Trophoblast cell (in vitro differentiated cells and primary cell): ENCODE measurements around the gene ZMYND19.
"Not testable (repeated sequence)": the region's sequence is repeated elsewhere in the genome, so short reads cannot be mapped to it uniquely, and the experiment has no call there.

Experiments used
- DNase-seq, 2 donors: peaks; one replicate each; pipeline ENCODE4 v3.0.0-alpha.2; 2016
- H2AFZ ChIP-seq: 2 replicates; pipeline ENCODE4 v1.6.1; 2013; ENCODE audit warnings: low read length, moderate library complexity, mild to moderate bottlenecking; ENCODE audit not compliant: insufficient read depth, poor library complexity
- H2AK5ac ChIP-seq: 2 replicates; pipeline ENCODE4 v1.6.1; 2013; ENCODE audit warnings: mild to moderate bottlenecking, low read length
- H2BK120ac ChIP-seq: 2 replicates; pipeline ENCODE4 v1.6.1; 2013; ENCODE audit warnings: low read length, mild to moderate bottlenecking, moderate library complexity; ENCODE audit not compliant: insufficient read depth, poor library complexity
- H2BK12ac ChIP-seq: 2 replicates; pipeline ENCODE4 v1.6.1; 2013; ENCODE audit warnings: mild to moderate bottlenecking, low read length, moderate library complexity
- H2BK5ac ChIP-seq: 2 replicates; pipeline ENCODE4 v1.6.1; 2013; ENCODE audit warnings: low read length, low read depth, moderate library complexity, mild to moderate bottlenecking; ENCODE audit not compliant: poor library complexity
- H3K14ac ChIP-seq: 2 replicates; pipeline ENCODE4 v1.6.1; 2013; ENCODE audit warnings: mild to moderate bottlenecking, low read length
- H3K18ac ChIP-seq: 2 replicates; pipeline ENCODE4 v1.6.1; 2013; ENCODE audit warnings: mild to moderate bottlenecking, low read length
- H3K23ac ChIP-seq: 2 replicates; pipeline ENCODE4 v1.6.1; 2013; ENCODE audit warnings: low read length
- H3K27ac ChIP-seq: 2 replicates; pipeline ENCODE4 v1.5.1; 2013; ENCODE audit warnings: low read depth, mild to moderate bottlenecking, inconsistent platforms, low read length, moderate library complexity
- H3K27me3 ChIP-seq: 2 replicates; pipeline ENCODE4 v1.6.1; 2013; ENCODE audit warnings: inconsistent platforms, mild to moderate bottlenecking, low read length, moderate library complexity; ENCODE audit not compliant: insufficient read depth
- H3K36me3 ChIP-seq, 2 experiments: 1 replicate in 1 of 2; 2 replicates in 1 of 2; pipeline ENCODE4 v1.6.1; 2013; ENCODE audit warnings: low read length in 2 of 2, mild to moderate bottlenecking in 2 of 2, moderate library complexity in 1 of 2; ENCODE audit not compliant: insufficient read depth in 2 of 2, control insufficient read depth in 1 of 2
- H3K4ac ChIP-seq: 2 replicates; pipeline ENCODE4 v1.6.1; 2013; ENCODE audit warnings: low read depth, mild to moderate bottlenecking, low read length, moderate library complexity
- H3K4me1 ChIP-seq, 2 experiments: 1 replicate in 1 of 2; 2 replicates in 1 of 2; pipeline ENCODE4 v1.6.1; 2013; ENCODE audit warnings: low read length in 2 of 2, mild to moderate bottlenecking in 2 of 2, moderate library complexity in 1 of 2; ENCODE audit not compliant: insufficient read depth in 2 of 2, control insufficient read depth in 1 of 2
- H3K4me2 ChIP-seq: 2 replicates; pipeline ENCODE4 v1.6.1; 2013; ENCODE audit warnings: inconsistent platforms, mild to moderate bottlenecking, low read length, moderate library complexity
- H3K4me3 ChIP-seq: 2 replicates; pipeline ENCODE4 v1.5.1; 2013; ENCODE audit warnings: mild to moderate bottlenecking, low read depth, low read length, inconsistent platforms
- H3K79me1 ChIP-seq: one replicate; pipeline ENCODE4 v1.6.1; 2013; ENCODE audit warnings: low read length
- H3K79me2 ChIP-seq: 2 replicates; pipeline ENCODE4 v1.6.1; 2013; ENCODE audit warnings: low read length, mild to moderate bottlenecking; ENCODE audit not compliant: control insufficient read depth, insufficient read depth, poor library complexity
- H3K9ac ChIP-seq: 2 replicates; pipeline ENCODE4 v1.6.1; 2013; ENCODE audit warnings: mild to moderate bottlenecking, low read length
- H3K9me3 ChIP-seq: 2 replicates; pipeline ENCODE4 v1.6.1; 2013; ENCODE audit warnings: low read depth, mild to moderate bottlenecking, control low read depth, inconsistent platforms, low read length; ENCODE audit not compliant: insufficient read depth
- H4K12ac ChIP-seq: 2 replicates; pipeline ENCODE4 v1.6.1; 2013; ENCODE audit warnings: low read depth, mild to moderate bottlenecking, low read length, moderate library complexity
- H4K8ac ChIP-seq: 2 replicates; pipeline ENCODE4 v1.6.1; 2013; ENCODE audit warnings: low read depth, mild to moderate bottlenecking, low read length, moderate library complexity
- H4K91ac ChIP-seq: one replicate; pipeline ENCODE4 v1.6.1; 2013; ENCODE audit warnings: low read depth, mild to moderate bottlenecking, low read length, moderate library complexity
- WGBS: extraction: QIAGEN DNeasy Blood & Tissue Kit; methylation state at CpG from one replicate; pipeline ENCODE4 v1.1.7; 2013; ENCODE audit warnings: missing lambda C conversion rate; ENCODE audit not compliant: insufficient read length, insufficient coverage; ENCODE audit errors: extremely low coverage; 5-methylcytosine and 5-hydroxymethylcytosine counted together

The ZMYND19 gene

DNA sequence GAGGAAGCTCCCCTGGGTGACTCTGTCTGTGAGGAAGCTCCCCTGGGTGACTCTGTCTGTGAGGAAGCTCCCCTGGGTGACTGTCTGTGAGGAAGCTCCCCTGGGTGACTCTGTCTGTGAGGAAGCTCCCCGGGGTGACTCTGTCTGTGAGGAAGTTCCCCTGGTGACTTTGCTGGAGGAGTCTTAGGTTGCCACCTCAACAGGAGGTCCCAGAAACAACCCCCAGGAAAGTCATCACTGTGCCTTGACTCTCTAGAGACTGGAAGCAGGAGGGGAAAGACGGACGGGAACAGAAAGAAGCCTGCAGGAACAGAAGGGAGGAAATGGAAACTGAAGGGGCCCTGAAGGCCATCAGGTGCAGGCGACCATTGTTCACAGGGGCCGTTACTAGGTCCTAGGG is 21.9 kb downstream of the ZMYND19 start:
- not testable (repeated sequence) for H2BK120ac ChIP-seq, H4K12ac ChIP-seq, H3K23ac ChIP-seq, H3K4me1 ChIP-seq, DNase-seq, H3K4me2 ChIP-seq, H3K9ac ChIP-seq, H3K9me3 ChIP-seq, H3K18ac ChIP-seq, H2AFZ ChIP-seq, H2AK5ac ChIP-seq, H3K79me1 ChIP-seq, H3K27me3 ChIP-seq, H3K14ac ChIP-seq, H2BK12ac ChIP-seq, H4K8ac ChIP-seq, H4K91ac ChIP-seq, H3K4ac ChIP-seq, H2BK5ac ChIP-seq, H3K79me2 ChIP-seq, H3K27ac ChIP-seq, H3K4me3 ChIP-seq
- peaks cover 28 to 41% of the 10 kb centered on the region in 2 experiments for H3K36me3 ChIP-seq
- no CpG with 5 or more reads among the region's 5 CpGs for WGBS

DNA sequence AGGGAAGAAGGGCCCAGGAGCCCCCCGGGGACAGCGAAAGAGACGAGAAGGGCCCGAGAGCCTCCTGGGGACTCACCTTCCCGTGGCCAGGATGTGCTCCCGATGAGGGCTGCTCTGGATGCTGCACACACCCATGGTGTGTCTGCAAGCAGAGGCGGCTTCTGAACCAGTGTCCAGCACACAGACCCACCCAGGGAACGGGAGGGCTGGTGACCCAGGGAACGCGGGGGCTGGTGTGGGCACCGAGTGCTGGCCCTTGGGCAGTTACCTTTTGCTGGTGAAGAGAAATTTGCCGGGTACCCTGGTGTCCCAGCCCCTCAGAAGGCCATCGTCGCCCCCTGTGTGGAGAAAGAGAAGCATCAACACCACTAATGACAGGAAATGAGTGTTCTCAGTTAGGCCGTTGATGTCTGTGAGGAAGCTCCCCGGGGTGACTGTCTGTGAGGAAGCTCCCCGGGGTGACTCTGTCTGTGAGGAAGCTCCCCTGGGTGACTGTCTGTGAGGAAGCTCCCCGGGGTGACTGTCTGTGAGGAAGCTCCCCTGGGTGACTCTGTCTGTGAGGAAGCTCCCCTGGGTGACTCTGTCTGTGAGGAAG is 25.4 kb downstream of the ZMYND19 start:
- Histone ChIP-seq H3K79me2 (no peaks in the 10 kb centered on the region), H4K91ac (no peak overlapping the region), H3K9ac (no peak overlapping the region), H3K27me3 (no peaks in the 10 kb centered on the region), H4K8ac (no peak overlapping the region), H3K27ac (no peak overlapping the region), H2AK5ac (no peak overlapping the region), H3K4me2 (no peak overlapping the region), H2BK120ac (no peak overlapping the region), H2BK5ac (no peak overlapping the region), H3K18ac (no peak overlapping the region), H2AFZ (no peak overlapping the region), H3K4ac (no peak overlapping the region), H4K12ac (no peak overlapping the region), H3K9me3 (peaks cover 5% of the 10 kb centered on the region), H3K79me1 (no peaks in the 10 kb centered on the region), H3K14ac (no peak overlapping the region), H3K23ac (no peak overlapping the region), H2BK12ac (no peak overlapping the region), H3K4me1 (no peaks in the 10 kb centered on the region), H3K36me3 (peaks cover 28 to 36% of the 10 kb centered on the region in 2 experiments), H3K4me3 (no peak overlapping the region)
- DNase-seq, result no peak
- WGBS, result no CpG with 5 or more reads among the region's 18 CpGs

DNA sequence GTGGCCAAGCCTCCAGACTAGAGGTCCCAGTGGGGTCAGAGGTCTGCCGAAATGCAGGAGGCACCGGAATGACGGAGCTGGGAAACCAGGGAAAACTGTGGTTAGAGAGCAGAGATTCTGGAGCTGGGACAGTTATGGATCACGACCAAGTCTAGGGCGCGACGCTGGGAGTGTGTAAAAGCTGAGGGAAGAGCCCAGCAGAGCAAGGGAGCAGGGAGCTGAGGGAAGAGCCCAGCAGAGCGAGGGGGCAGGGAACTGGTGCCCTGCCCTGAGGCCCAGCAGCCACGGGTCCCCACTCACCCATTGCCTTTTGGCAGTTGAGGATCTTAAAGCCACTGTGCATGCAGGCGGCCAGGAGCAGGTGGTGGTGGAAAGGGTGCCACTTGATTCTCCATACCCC is 26.2 kb downstream of the ZMYND19 start:
- Histone ChIP-seq H3K4me2 (no peak overlapping the region), H3K4me1 (no peaks in the 10 kb centered on the region), H4K8ac (no peak overlapping the region), H3K4ac (no peak overlapping the region), H2AFZ (no peak overlapping the region), H3K4me3 (no peak overlapping the region), H3K18ac (no peak overlapping the region), H3K9ac (no peak overlapping the region), H3K14ac (no peak overlapping the region), H3K79me2 (no peaks in the 10 kb centered on the region), H4K91ac (no peak overlapping the region), H3K23ac (no peak overlapping the region), H3K27ac (no peak overlapping the region), H2BK12ac (no peak overlapping the region), H2BK120ac (no peak overlapping the region), H4K12ac (no peak overlapping the region), H2BK5ac (no peak overlapping the region), H3K36me3 (peaks cover 28 to 36% of the 10 kb centered on the region in 2 experiments), H3K79me1 (no peaks in the 10 kb centered on the region), H3K27me3 (no peaks in the 10 kb centered on the region), H2AK5ac (no peak overlapping the region), H3K9me3 (peaks cover 2% of the 10 kb centered on the region)
- DNase-seq, result no peak
- no CpG with 5 or more reads among the region's 10 CpGs for whole genome bisulfite sequencing

- Histone ChIP-seq H3K4ac (no peak overlapping the region), H3K23ac (no peak overlapping the region), H2AK5ac (no peak overlapping the region), H4K12ac (no peak overlapping the region), H3K36me3 (peaks cover 36 to 44% of the 10 kb centered on the region in 2 experiments), H4K8ac (no peak overlapping the region), H2BK120ac (no peak overlapping the region), H2BK5ac (no peak overlapping the region), H3K4me1 (no peaks in the 10 kb centered on the region), H3K27me3 (no peaks in the 10 kb centered on the region), H3K14ac (no peak overlapping the region), H2AFZ (no peak overlapping the region), H3K79me2 (no peaks in the 10 kb centered on the region), H3K27ac (no peak overlapping the region), H3K9ac (no peak overlapping the region), H3K4me2 (no peak overlapping the region), H3K79me1 (no peaks in the 10 kb centered on the region), H3K18ac (no peak overlapping the region), H3K4me3 (no peak overlapping the region), H2BK12ac (no peak overlapping the region), H4K91ac (no peak overlapping the region), H3K9me3 (no peaks in the 10 kb centered on the region)
- DNase-seq, result no peak
- no CpG with 5 or more reads among the region's 4 CpGs for WGBS
These were observed 32.2 kb downstream of the ZMYND19 start for GRCh38 chr9:137558127-137558526.
